ENCODE data around the gene CAV1.

Gene CAV1

GRCh38 chr7:116560021-116560970 is 35.5 kb downstream of the CAV1 start:
- peak; percentile 26 for DNase-seq

GRCh38 chr7:116561697-116562483 is 37.1 kb downstream of the CAV1 start:
- DNase-seq = no peak

GRCh38 chr7:116562529-116563121 is 37.8 kb downstream of the CAV1 start:
- no peak for DNase-seq

GRCh38 chr7:116565981-116566380 is 41.1 kb downstream of the CAV1 start:
- no peak for DNase-seq

- no peak for DNase-seq
These were observed 41.8 kb downstream of the CAV1 start for GRCh38 chr7:116566666-116567065.

GRCh38 chr7:116569737-116570136 is 44.9 kb downstream of the CAV1 start:
- DNase-seq = no peak

GRCh38 chr7:116570306-116570705 is 45.5 kb downstream of the CAV1 start:
- no peak for DNase-seq

GRCh38 chr7:116571037-116571436 is 46.2 kb downstream of the CAV1 start:
- no peak for DNase-seq

GRCh38 chr7:116571552-116571951 is 46.7 kb downstream of the CAV1 start:
- DNase-seq = no peak

- DNase-seq = no peak
These were observed 47.2 kb downstream of the CAV1 start for GRCh38 chr7:116572036-116572435.

GRCh38 chr7:116573541-116573940 is 48.7 kb downstream of the CAV1 start:
- no peak for DNase-seq

GRCh38 chr7:116574025-116574822 is 49.4 kb downstream of the CAV1 start:
- no peak for DNase-seq

- no peak for DNase-seq
These were observed 51.0 kb downstream of the CAV1 start for GRCh38 chr7:116575853-116576252.

- DNase-seq = no peak
These were observed 51.8 kb downstream of the CAV1 start for GRCh38 chr7:116576350-116577319.

GRCh38 chr7:116577320-116577871 is 52.6 kb downstream of the CAV1 start:
- no peak for DNase-seq

- no peak for DNase-seq
These were observed 53.7 kb downstream of the CAV1 start for GRCh38 chr7:116578526-116578925.

GRCh38 chr7:116579322-116579721 is 54.5 kb downstream of the CAV1 start:
- DNase-seq = no peak

GRCh38 chr7:116579835-116580234 is 55.0 kb downstream of the CAV1 start:
- no peak for DNase-seq

GRCh38 chr7:116582164-116582732 is 57.4 kb downstream of the CAV1 start:
- DNase-seq = no peak

GRCh38 chr7:116582806-116583444 is 58.1 kb downstream of the CAV1 start:
- DNase-seq = no peak

All from NCI-H345 (cell line).